AG10803 (cell line): ENCODE measurements around the gene AVPI1.

Experiments used
- DNase-seq: peaks from one replicate; pipeline ENCODE4 v3.0.0; 2010; ENCODE audit warnings: low read depth
- H3K4me3 ChIP-seq: 2 replicates; pipeline ENCODE4 v1.5.1; 2011; ENCODE audit warnings: mild to moderate bottlenecking, low read length, control low read depth
- CTCF ChIP-seq: conservative IDR thresholded peaks from 2 replicates; pipeline ENCODE4 v1.5.1; 2011; ENCODE audit warnings: mild to moderate bottlenecking, low read length, control low read depth, inconsistent platforms

The AVPI1 gene

GRCh38 chr10:97686962-97687784 is at the start of gene AVPI1:
Gene AVPI1, minus strand, starts transcription at chr10:97687241. Its CDS starts 7,336 bp downstream, at chr10:97679905.
- no peak for TF ChIP-seq CTCF
- DNase-seq: peak; percentile 97
- peak within 1 kb of the TSS; percentile 88 for H3K4me3 ChIP-seq

GRCh38 chr10:97736403-97736901 is 49.4 kb upstream of the AVPI1 start:
- DNase-seq: no peak
- H3K4me3 ChIP-seq: peak overlapping the region; percentile 38

GRCh38 chr10:97734021-97734420 is 47.0 kb upstream of the AVPI1 start:
- no peak for DNase-seq
- TF ChIP-seq CTCF: no peak
- H3K4me3 ChIP-seq: no peak overlapping the region

More at GRCh38 chr10:97736403-97736901, 49.4 kb upstream of the AVPI1 start:
- no peak for TF ChIP-seq CTCF

GRCh38 chr10:97733256-97733655 is 46.2 kb upstream of the AVPI1 start:
- TF ChIP-seq CTCF: no peak
- DNase-seq: no peak
- H3K4me3 ChIP-seq: no peak overlapping the region

GRCh38 chr10:97732052-97732359 is 45.0 kb upstream of the AVPI1 start:
- no peak for DNase-seq
- H3K4me3 ChIP-seq: no peak overlapping the region

GRCh38 chr10:97731346-97732051 is 44.5 kb upstream of the AVPI1 start:
- peak; percentile 96 for TF ChIP-seq CTCF
- peak; percentile 80 for DNase-seq
- no peak overlapping the region for H3K4me3 ChIP-seq

More at GRCh38 chr10:97732052-97732359, 45.0 kb upstream of the AVPI1 start:
- no peak for TF ChIP-seq CTCF
